DND-41 (cell line): ENCODE results near the gene RNFT2.

Experiments
- ATAC-seq: fragments of 200-7000 bp; cut with Tn5 transposase; 3 replicates; pipeline ENCODE4 v1.9.1; 2021; ENCODE audit warnings: low read depth; ENCODE audit not compliant: insufficient read depth
- DNase-seq: peaks from one replicate; pipeline ENCODE4 v3.0.0-alpha.2; 2020
- H2AFZ ChIP-seq: 2 replicates; pipeline ENCODE4 v1.6.0; 2012; ENCODE audit warnings: low read depth, low read length
- H3K27ac ChIP-seq: 2 replicates; pipeline ENCODE4 v1.5.1; 2012; ENCODE audit warnings: low read length, inconsistent platforms
- H3K27me3 ChIP-seq: fragments of 200-600 bp; sonication (generic); 2 replicates; pipeline ENCODE4 v1.6.0; 2012; ENCODE audit warnings: low read length, mild to moderate bottlenecking, inconsistent platforms; ENCODE audit not compliant: insufficient read depth, poor library complexity
- H3K36me3 ChIP-seq: 2 replicates; pipeline ENCODE4 v1.5.1; 2012; ENCODE audit warnings: low read length, inconsistent platforms; ENCODE audit not compliant: insufficient read depth
- H3K4me1 ChIP-seq: 2 replicates; pipeline ENCODE4 v1.5.1; 2012; ENCODE audit warnings: mild to moderate bottlenecking, low read length; ENCODE audit not compliant: insufficient read depth
- H3K4me2 ChIP-seq: 2 replicates; pipeline ENCODE4 v1.6.0; 2012; ENCODE audit warnings: mild to moderate bottlenecking, moderate library complexity, low read length, inconsistent platforms; ENCODE audit not compliant: insufficient read depth
- H3K4me3 ChIP-seq, 2 experiments: fragments of 200-600 bp in 1 of 2; shearing (Covaris generic) in 1 of 2; 2 replicates each; pipeline ENCODE4 v1.5.1; 2012 to 2016; ENCODE audit warnings: inconsistent platforms in 2 of 2, low read length in 2 of 2, mild to moderate bottlenecking in 2 of 2, low read depth in 1 of 2, moderate library complexity in 1 of 2
- H3K79me2 ChIP-seq: 2 replicates; pipeline ENCODE4 v1.6.0; 2012; ENCODE audit warnings: low read length, inconsistent platforms; ENCODE audit not compliant: insufficient read depth
- H3K9ac ChIP-seq: 2 replicates; pipeline ENCODE4 v1.6.0; 2012; ENCODE audit warnings: low read depth, mild to moderate bottlenecking, inconsistent platforms, low read length, moderate library complexity
- H3K9me3 ChIP-seq: 2 replicates; pipeline ENCODE4 v1.5.1; 2012; ENCODE audit warnings: low read length, moderate library complexity, mild to moderate bottlenecking, inconsistent platforms; ENCODE audit not compliant: insufficient read depth, severe bottlenecking
- H4K20me1 ChIP-seq: 2 replicates; pipeline ENCODE4 v1.6.0; 2012; ENCODE audit warnings: low read length; ENCODE audit not compliant: insufficient read depth
- EZH2 ChIP-seq: IDR thresholded peaks from 3 replicates; pipeline ENCODE4 v1.6.1; 2012; ENCODE audit warnings: borderline replicate concordance, low read depth, mild to moderate bottlenecking, moderate library complexity, low read length, inconsistent platforms; ENCODE audit not compliant: severe bottlenecking
- TF ChIP-seq, protein P1 (sequence below): IDR thresholded peaks from 2 replicates; pipeline ENCODE4 v1.5.1; 2012; ENCODE audit warnings: borderline replicate concordance, low read length, moderate library complexity, mild to moderate bottlenecking; ENCODE audit not compliant: poor library complexity, severe bottlenecking; ENCODE audit errors: extremely low read depth

RNFT2 gene

DNA sequence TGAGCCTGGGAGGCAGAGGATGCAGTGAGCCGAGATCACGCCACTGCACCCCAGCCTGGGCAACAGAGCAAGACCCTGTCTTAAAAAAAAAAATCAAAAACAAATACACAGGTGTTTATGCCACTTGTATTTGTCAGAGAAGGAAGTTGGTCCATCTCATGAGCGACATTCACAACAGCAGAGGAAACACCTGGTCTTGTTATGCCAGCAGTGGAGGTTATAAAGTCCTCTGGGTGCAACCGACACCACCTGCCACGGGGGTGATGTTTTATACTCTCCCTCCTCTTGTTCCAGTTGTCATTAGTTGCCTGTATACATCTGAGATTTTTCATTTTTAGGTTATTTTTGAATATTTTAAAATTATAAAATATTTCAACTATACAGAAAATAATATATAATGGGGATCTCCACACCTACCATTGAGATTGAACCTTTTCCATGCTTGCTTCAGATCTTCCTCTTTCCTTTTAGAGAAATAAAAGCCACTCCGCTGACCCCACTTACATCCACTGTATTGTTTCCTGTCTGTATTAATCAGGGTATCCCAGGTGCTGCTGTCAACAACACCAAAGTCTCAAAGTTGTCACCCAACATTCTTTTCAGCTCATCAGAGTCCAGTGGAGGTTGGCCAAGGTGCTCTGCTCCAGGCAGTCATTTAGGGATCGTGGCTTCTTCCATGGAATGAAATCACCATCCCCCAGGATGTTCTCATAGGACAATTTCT lies 65.1 kb downstream of the RNFT2 start:
- Histone ChIP-seq H3K27ac (peak overlapping the region; percentile 87), H3K9me3 (peaks cover 15% of the 10 kb centered on the region), H3K4me3 (no peak overlapping the region; a peak in 1 of 4 replicates), H3K4me1 (peaks cover 35% of the 10 kb centered on the region), H4K20me1 (no peaks in the 10 kb centered on the region), H3K27me3 (no peaks in the 10 kb centered on the region), H2AFZ (no peak overlapping the region), H3K9ac (peak overlapping the region; percentile 28; the same call in 1 of the 2 replicates), H3K79me2 (no peaks in the 10 kb centered on the region), H3K36me3 (peaks cover 16% of the 10 kb centered on the region; the same call in 1 of the 2 replicates), H3K4me2 (no peak overlapping the region)
- ATAC-seq (peak; percentile 88), DNase-seq (peak; percentile 57)
- TF ChIP-seq, protein P1, sequence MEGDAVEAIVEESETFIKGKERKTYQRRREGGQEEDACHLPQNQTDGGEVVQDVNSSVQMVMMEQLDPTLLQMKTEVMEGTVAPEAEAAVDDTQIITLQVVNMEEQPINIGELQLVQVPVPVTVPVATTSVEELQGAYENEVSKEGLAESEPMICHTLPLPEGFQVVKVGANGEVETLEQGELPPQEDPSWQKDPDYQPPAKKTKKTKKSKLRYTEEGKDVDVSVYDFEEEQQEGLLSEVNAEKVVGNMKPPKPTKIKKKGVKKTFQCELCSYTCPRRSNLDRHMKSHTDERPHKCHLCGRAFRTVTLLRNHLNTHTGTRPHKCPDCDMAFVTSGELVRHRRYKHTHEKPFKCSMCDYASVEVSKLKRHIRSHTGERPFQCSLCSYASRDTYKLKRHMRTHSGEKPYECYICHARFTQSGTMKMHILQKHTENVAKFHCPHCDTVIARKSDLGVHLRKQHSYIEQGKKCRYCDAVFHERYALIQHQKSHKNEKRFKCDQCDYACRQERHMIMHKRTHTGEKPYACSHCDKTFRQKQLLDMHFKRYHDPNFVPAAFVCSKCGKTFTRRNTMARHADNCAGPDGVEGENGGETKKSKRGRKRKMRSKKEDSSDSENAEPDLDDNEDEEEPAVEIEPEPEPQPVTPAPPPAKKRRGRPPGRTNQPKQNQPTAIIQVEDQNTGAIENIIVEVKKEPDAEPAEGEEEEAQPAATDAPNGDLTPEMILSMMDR, result no peak
- TF ChIP-seq EZH2, result no peak

DNA sequence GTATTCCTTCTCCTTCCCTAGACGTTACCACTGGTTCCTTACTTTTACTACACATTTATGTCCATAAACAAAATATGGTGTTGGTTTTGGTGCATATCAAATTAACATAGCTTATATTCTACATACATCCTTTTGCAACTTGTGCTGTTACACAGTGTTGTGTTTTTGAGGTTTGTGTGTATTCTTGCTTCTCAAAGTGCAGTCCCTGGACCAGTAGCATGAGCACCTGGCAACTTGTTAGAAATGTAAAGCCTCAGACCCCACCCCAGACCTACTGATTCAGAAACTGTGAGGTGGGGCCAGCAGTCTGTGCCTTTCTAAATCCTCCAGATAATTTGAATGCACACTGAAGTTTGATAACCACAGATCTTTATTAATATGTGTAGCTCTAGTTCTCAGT lies 65.9 kb downstream of the RNFT2 start:
- H3K4me3 ChIP-seq, result no peak overlapping the region

DNA sequence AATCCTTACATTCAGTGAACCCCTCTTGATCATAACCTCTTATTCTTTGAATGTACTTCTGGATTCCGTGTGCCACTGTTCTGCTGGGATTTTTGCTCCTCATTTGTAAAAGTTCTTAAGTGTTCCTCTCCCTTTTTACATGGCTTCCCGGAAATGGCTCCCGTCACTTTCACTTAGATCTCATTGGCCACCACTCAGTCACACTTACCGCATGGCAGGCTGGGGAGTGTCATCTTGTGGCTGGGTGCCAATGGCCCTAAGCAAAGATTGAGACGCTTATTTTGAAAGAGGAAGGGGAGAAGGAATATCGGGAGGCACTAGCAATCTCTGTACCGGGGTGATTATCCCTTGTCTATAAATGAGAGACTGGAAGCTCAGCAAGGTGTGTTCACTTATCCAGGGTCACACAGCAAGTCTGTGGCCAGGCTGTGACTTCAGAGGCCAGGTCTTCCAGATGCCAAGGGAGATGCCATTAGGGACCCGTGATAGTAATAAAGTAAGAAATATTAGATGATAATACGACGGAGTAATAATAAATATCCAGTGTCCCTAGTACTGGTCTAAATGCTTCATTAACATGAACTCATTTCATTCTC lies 68.8 kb downstream of the RNFT2 start:
- Histone ChIP-seq H3K9ac (no peak overlapping the region), H3K4me1 (peaks cover 34% of the 10 kb centered on the region), H3K9me3 (no peaks in the 10 kb centered on the region), H3K27ac (no peak overlapping the region), H2AFZ (no peak overlapping the region), H3K4me2 (no peak overlapping the region), H4K20me1 (no peaks in the 10 kb centered on the region), H3K36me3 (no peaks in the 10 kb centered on the region), H3K79me2 (no peaks in the 10 kb centered on the region), H3K4me3 (no peak overlapping the region), H3K27me3 (no peaks in the 10 kb centered on the region)
- DNase-seq (no peak), ATAC-seq (no peak)
- TF ChIP-seq, protein P1, result no peak
- TF ChIP-seq EZH2, result no peak

More for the DNA sequence above, 65.9 kb downstream of the RNFT2 start:
- TF ChIP-seq, protein P1, result no peak
- no peak for TF ChIP-seq EZH2
- Histone ChIP-seq H3K9ac (peak overlapping the region; percentile 28; the same call in 1 of the 2 replicates), H3K9me3 (peaks cover 10% of the 10 kb centered on the region), H3K4me2 (no peak overlapping the region), H3K79me2 (no peaks in the 10 kb centered on the region), H3K27me3 (no peaks in the 10 kb centered on the region), H4K20me1 (no peaks in the 10 kb centered on the region), H3K36me3 (peaks cover 10% of the 10 kb centered on the region; the same call in 1 of the 2 replicates), H3K4me1 (peaks cover 35% of the 10 kb centered on the region), H3K27ac (peak overlapping the region; percentile 87), H2AFZ (no peak overlapping the region; the same call in 1 of the 2 replicates)
- DNase-seq (no peak), ATAC-seq (peak; percentile 37; the same call in 1 of the 3 replicates)
